Stimulated activated CD4-positive, alpha-beta T cell treated with anti-CD3 and anti-CD28 coated beads, Interleukin-4, amount 100 ng/mL, for 24 hours (primary cell): ENCODE measurements around the gene ANO6.
A peak's percentile ranks its signal among the peaks of the same experiment; 100 is the strongest.
"Not testable (repeated sequence)": the region's sequence is repeated elsewhere in the genome, so short reads cannot be mapped to it uniquely, and the experiment has no call there.

Source experiments
- DNase-seq: peaks from one replicate; pipeline ENCODE4 v3.0.0-alpha.2; 2020

ANO6 gene

GRCh38 chr12:45354399-45354798 lies 138.5 kb downstream of the ANO6 start:
- no peak for DNase-seq

- no peak for DNase-seq
Measured at GRCh38 chr12:45355730-45356129, 139.8 kb downstream of the ANO6 start.

- no peak for DNase-seq
Measured at GRCh38 chr12:45356822-45357538, 141.1 kb downstream of the ANO6 start.

- DNase-seq, result no peak
Measured at GRCh38 chr12:45357539-45358417, 141.9 kb downstream of the ANO6 start.

- no peak for DNase-seq
Measured at GRCh38 chr12:45362291-45362690, 146.4 kb downstream of the ANO6 start.

GRCh38 chr12:45363903-45364302 lies 148.0 kb downstream of the ANO6 start:
- DNase-seq, result no peak

GRCh38 chr12:45368841-45369489 lies 153.1 kb downstream of the ANO6 start:
- DNase-seq, result no peak

GRCh38 chr12:45377815-45378214 lies 161.9 kb downstream of the ANO6 start:
- no peak for DNase-seq

- no peak for DNase-seq
Measured at GRCh38 chr12:45379261-45379660, 163.4 kb downstream of the ANO6 start.

GRCh38 chr12:45381351-45381750 lies 165.5 kb downstream of the ANO6 start:
- DNase-seq, result no peak

GRCh38 chr12:45388545-45388944 lies 172.7 kb downstream of the ANO6 start:
- DNase-seq, result peak; percentile 6

- no peak for DNase-seq
Measured at GRCh38 chr12:45389426-45389825, 173.5 kb downstream of the ANO6 start.

GRCh38 chr12:45397499-45397898 lies 181.6 kb downstream of the ANO6 start:
- not testable (repeated sequence) for DNase-seq

- no peak for DNase-seq
Measured at GRCh38 chr12:45398552-45398951, 182.7 kb downstream of the ANO6 start.

GRCh38 chr12:45400991-45401390 lies 185.1 kb downstream of the ANO6 start:
- no peak for DNase-seq

- DNase-seq, result no peak
Measured at GRCh38 chr12:45402288-45402687, 186.4 kb downstream of the ANO6 start.

- DNase-seq, result no peak
Measured at GRCh38 chr12:45406988-45407850, 191.3 kb downstream of the ANO6 start.

GRCh38 chr12:45407981-45408728 lies 192.3 kb downstream of the ANO6 start:
- no peak for DNase-seq

GRCh38 chr12:45408729-45409114 lies 192.8 kb downstream of the ANO6 start:
- DNase-seq, result no peak

GRCh38 chr12:45409966-45410365 lies 194.1 kb downstream of the ANO6 start:
- DNase-seq, result no peak

- DNase-seq, result no peak
Measured at GRCh38 chr12:45411626-45412025, 195.7 kb downstream of the ANO6 start.

- peak; percentile 29 for DNase-seq
Measured at GRCh38 chr12:45415393-45415817, 199.5 kb downstream of the ANO6 start.
